ENCODE results near the gene MAD1L1.

Gene MAD1L1

GRCh38 chr7:2201686-2202360, 30.9 kb downstream of the MAD1L1 start:
- no peak for DNase-seq (ENCODE audit: low read depth in 2 of 2)

GRCh38 chr7:2201128-2201527, 31.6 kb downstream of the MAD1L1 start:
- no peak for DNase-seq (ENCODE audit: low read depth in 2 of 2)

GRCh38 chr7:2200584-2200980, 32.2 kb downstream of the MAD1L1 start:
- no peak for DNase-seq (ENCODE audit: low read depth in 2 of 2)

GRCh38 chr7:2199956-2200583, 32.7 kb downstream of the MAD1L1 start:
- no peak for DNase-seq (ENCODE audit: low read depth in 2 of 2)

- no peak for DNase-seq (ENCODE audit: low read depth in 2 of 2)
Observed at GRCh38 chr7:2199528-2199927, 33.2 kb downstream of the MAD1L1 start.

GRCh38 chr7:2198760-2199159, 34.0 kb downstream of the MAD1L1 start:
- no peak for DNase-seq (ENCODE audit: low read depth in 2 of 2)

- no peak for DNase-seq (ENCODE audit: low read depth in 2 of 2)
Observed at GRCh38 chr7:2198206-2198605, 34.5 kb downstream of the MAD1L1 start.

GRCh38 chr7:2197436-2198155, 35.1 kb downstream of the MAD1L1 start:
- no peak for DNase-seq (ENCODE audit: low read depth in 2 of 2)

- no peak for DNase-seq (ENCODE audit: low read depth in 2 of 2)
Observed at GRCh38 chr7:2196381-2197378, 36.1 kb downstream of the MAD1L1 start.

GRCh38 chr7:2195400-2196246, 37.1 kb downstream of the MAD1L1 start:
- DNase-seq (ENCODE audit: low read depth in 2 of 2), result no peak

- no peak for DNase-seq (ENCODE audit: low read depth in 2 of 2)
Observed at GRCh38 chr7:2193575-2194305, 39.0 kb downstream of the MAD1L1 start.

- DNase-seq (ENCODE audit: low read depth in 2 of 2), result no peak
Observed at GRCh38 chr7:2192831-2193534, 39.8 kb downstream of the MAD1L1 start.

GRCh38 chr7:2191016-2191415, 41.7 kb downstream of the MAD1L1 start:
- no peak for DNase-seq (ENCODE audit: low read depth in 2 of 2)

- peak; percentile 31 to 44 for DNase-seq (ENCODE audit: low read depth in 2 of 2)
Observed at GRCh38 chr7:2190531-2190930, 42.2 kb downstream of the MAD1L1 start.

- no peak for DNase-seq (ENCODE audit: low read depth in 2 of 2)
Observed at GRCh38 chr7:2186166-2186565, 46.6 kb downstream of the MAD1L1 start.

GRCh38 chr7:2185715-2186114, 47.0 kb downstream of the MAD1L1 start:
- DNase-seq (ENCODE audit: low read depth in 2 of 2), result no peak

- no peak for DNase-seq (ENCODE audit: low read depth in 2 of 2)
Observed at GRCh38 chr7:2182461-2182860, 50.3 kb downstream of the MAD1L1 start.

GRCh38 chr7:2181077-2181854, 51.5 kb downstream of the MAD1L1 start:
- DNase-seq (ENCODE audit: low read depth in 2 of 2), result no peak

GRCh38 chr7:2180081-2180480, 52.7 kb downstream of the MAD1L1 start:
- DNase-seq (ENCODE audit: low read depth in 2 of 2), result no peak

All from fibroblast of skin of left biceps (primary cell).